Type B pancreatic cell (in vitro differentiated cells): ENCODE measurements around the gene SCN10A. TPM values are rescaled to one million over a fixed set of nuclear protein-coding genes. Genes with fewer than 3 reads are reported as not detected.

Source experiments
- DNase-seq: peaks from one replicate; pipeline ENCODE4 v3.0.0; 2021; ENCODE audit warnings: mixed read lengths; ENCODE audit not compliant: unreplicated experiment; ENCODE audit errors: extremely low spot score
- H3K27ac Mint-ChIP-seq: 2 replicates; pipeline ENCODE4 v1.8.0; 2021; ENCODE audit warnings: mild to moderate bottlenecking, mixed read lengths
- H3K27me3 Mint-ChIP-seq: 2 replicates; pipeline ENCODE4 v1.8.0; 2021; ENCODE audit warnings: mixed read lengths
- H3K36me3 Mint-ChIP-seq: 2 replicates; pipeline ENCODE4 v1.8.0; 2021; ENCODE audit warnings: mixed read lengths
- H3K4me1 Mint-ChIP-seq: one replicate; pipeline ENCODE4 v1.8.0; 2021; ENCODE audit warnings: mixed read lengths; ENCODE audit not compliant: unreplicated experiment
- H3K4me3 Mint-ChIP-seq: 2 replicates; pipeline ENCODE4 v1.8.0; 2021; ENCODE audit warnings: mild to moderate bottlenecking, mixed read lengths
- H3K9me3 Mint-ChIP-seq: 2 replicates; pipeline ENCODE4 v1.8.0; 2021; ENCODE audit warnings: mixed read lengths
- total RNA-seq: library from RNA; stranded (reverse); gene quantifications from 2 replicates; pipeline ENCODE4 v1.2.1, GENCODE V29; 2021; ENCODE audit warnings: low replicate concordance
- TF ChIP-seq, protein P1 (sequence below): fragments of 200-600 bp; sonication (generic); conservative IDR thresholded peaks from 2 replicates; pipeline ENCODE4 v1.5.0; 2021; ENCODE audit warnings: antibody characterized with exemption, mild to moderate bottlenecking

Gene SCN10A
- total RNA-seq, 1 donor from 2014 or later, result not detected

DNA sequence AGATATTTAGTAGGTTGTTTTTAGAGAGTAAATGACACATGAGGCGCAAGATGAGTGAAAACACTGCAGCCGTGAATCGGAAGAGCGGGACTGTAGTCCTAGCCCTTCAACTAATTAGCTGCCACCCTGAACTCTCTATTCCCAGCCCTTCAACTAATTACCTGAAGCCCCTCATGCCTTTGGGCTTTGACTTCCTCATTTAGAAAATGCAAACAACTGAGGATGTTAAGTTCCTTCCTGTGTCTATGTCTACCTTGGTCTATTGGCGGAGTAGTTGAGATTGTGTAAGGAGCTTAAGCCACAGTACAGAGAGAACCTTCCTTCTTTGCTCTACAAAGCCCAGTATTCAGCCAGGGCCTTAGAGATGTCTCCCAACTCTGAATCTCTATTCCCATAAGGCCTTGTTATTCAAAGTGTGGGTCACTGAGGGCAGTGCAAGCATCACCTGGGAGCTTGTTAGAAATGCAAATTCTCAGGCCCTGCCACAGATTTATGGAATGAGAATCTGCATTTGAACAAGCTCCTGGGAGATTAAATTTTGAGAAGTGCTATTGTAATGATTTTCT lies 94.7 kb downstream of the SCN10A start:
- no peaks in the 10 kb centered on the region for H3K36me3 Mint-ChIP-seq
- no peaks in the 10 kb centered on the region for H3K9me3 Mint-ChIP-seq
- peaks cover 18% of the 10 kb centered on the region for H3K4me1 Mint-ChIP-seq
- H3K27ac Mint-ChIP-seq, result no peak overlapping the region
- DNase-seq, result no peak
- H3K27me3 Mint-ChIP-seq, result peaks cover 36% of the 10 kb centered on the region
- TF ChIP-seq, protein P1, sequence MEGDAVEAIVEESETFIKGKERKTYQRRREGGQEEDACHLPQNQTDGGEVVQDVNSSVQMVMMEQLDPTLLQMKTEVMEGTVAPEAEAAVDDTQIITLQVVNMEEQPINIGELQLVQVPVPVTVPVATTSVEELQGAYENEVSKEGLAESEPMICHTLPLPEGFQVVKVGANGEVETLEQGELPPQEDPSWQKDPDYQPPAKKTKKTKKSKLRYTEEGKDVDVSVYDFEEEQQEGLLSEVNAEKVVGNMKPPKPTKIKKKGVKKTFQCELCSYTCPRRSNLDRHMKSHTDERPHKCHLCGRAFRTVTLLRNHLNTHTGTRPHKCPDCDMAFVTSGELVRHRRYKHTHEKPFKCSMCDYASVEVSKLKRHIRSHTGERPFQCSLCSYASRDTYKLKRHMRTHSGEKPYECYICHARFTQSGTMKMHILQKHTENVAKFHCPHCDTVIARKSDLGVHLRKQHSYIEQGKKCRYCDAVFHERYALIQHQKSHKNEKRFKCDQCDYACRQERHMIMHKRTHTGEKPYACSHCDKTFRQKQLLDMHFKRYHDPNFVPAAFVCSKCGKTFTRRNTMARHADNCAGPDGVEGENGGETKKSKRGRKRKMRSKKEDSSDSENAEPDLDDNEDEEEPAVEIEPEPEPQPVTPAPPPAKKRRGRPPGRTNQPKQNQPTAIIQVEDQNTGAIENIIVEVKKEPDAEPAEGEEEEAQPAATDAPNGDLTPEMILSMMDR, result no peak
- H3K4me3 Mint-ChIP-seq, result no peak overlapping the region

- H3K36me3 Mint-ChIP-seq, result no peaks in the 10 kb centered on the region
- DNase-seq, result no peak
- no peaks in the 10 kb centered on the region for H3K9me3 Mint-ChIP-seq
- H3K4me1 Mint-ChIP-seq, result peaks cover 15% of the 10 kb centered on the region
- H3K4me3 Mint-ChIP-seq, result no peak overlapping the region
- no peak overlapping the region for H3K27ac Mint-ChIP-seq
- H3K27me3 Mint-ChIP-seq, result peaks cover 32% of the 10 kb centered on the region
- TF ChIP-seq, protein P1, result no peak
These were observed 95.6 kb downstream of the SCN10A start for GRCh38 chr3:38720465-38720864.

DNA sequence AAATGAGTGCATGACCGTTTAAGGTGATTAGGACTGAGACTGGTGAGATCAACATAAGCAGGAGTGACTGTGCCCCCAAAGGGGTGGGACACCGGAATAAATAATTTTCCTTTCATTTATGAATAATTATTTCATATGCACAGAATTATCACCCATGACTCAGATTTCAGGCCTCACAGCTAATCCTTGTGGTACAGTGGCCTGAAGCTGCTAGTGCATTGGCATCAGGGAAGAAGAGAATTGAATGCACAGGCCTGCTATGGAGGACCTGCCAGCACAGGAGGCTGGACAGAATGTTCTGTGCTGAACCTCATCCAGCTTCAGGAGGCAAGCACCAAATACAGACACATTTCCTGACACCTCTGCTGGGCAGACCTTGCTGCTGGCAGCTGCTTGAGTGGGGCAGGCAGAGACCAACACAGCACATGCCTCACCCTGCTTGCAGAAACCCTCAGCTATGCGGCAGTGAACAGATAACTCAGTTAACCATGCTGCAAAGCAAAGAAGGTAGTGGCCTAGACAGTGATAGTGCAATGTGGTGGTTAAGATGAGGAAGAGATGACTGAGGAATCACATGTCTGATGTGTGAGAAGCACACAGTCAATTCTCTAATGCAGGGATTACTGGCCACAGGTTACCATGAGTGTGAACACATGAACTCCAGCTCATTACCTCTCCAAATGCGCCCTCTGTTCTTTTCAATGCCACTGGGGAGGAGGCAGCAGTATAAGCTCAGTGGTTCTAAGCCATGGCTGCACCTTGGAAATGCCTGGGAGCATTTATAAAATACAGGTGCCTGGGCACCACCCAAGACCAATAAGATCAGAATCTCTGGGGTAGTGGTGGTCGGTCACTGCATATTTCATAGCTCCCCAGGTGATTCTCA lies 98.4 kb downstream of the SCN10A start:
- Mint-ChIP-seq H3K4me1 (no peaks in the 10 kb centered on the region), H3K27me3 (peaks cover 32% of the 10 kb centered on the region), H3K36me3 (no peaks in the 10 kb centered on the region), H3K9me3 (no peaks in the 10 kb centered on the region), H3K27ac (no peak overlapping the region), H3K4me3 (no peak overlapping the region)
- TF ChIP-seq, protein P1, result no peak
- no peak for DNase-seq

GRCh38 chr3:38713121-38713520 lies 102.9 kb downstream of the SCN10A start:
- TF ChIP-seq, protein P1, result no peak
- no peak overlapping the region for H3K27ac Mint-ChIP-seq
- DNase-seq, result no peak
- H3K4me1 Mint-ChIP-seq, result no peaks in the 10 kb centered on the region
- H3K9me3 Mint-ChIP-seq, result peaks cover 4% of the 10 kb centered on the region
- no peak overlapping the region for H3K4me3 Mint-ChIP-seq
- peaks cover 33% of the 10 kb centered on the region for H3K27me3 Mint-ChIP-seq
- no peaks in the 10 kb centered on the region for H3K36me3 Mint-ChIP-seq

DNA sequence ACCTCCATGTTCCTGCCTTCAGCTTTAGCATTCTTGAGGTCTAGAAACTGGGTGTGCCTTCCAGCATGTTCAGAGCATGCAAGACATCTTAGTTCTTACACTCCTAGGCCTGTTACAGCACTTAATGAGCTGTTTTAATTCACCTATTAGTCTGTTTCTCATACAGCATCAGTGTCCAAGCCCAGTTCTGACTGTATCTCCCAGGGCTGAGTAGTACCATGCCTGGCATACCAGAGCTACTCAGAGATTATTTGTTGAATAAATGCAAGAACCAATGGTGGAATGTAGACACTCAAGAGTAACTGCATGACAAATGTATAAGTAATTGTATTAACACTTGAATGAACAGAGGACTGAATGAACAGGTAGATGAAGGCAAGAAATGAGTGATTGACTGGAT lies 104.7 kb downstream of the SCN10A start:
- H3K36me3 Mint-ChIP-seq, result no peaks in the 10 kb centered on the region
- no peak overlapping the region for H3K4me3 Mint-ChIP-seq
- H3K27ac Mint-ChIP-seq, result no peak overlapping the region
- TF ChIP-seq, protein P1, result no peak
- no peaks in the 10 kb centered on the region for H3K4me1 Mint-ChIP-seq
- H3K27me3 Mint-ChIP-seq, result peaks cover 48% of the 10 kb centered on the region
- H3K9me3 Mint-ChIP-seq, result peaks cover 4% of the 10 kb centered on the region
- DNase-seq, result no peak
